HEK293 (cell line): ENCODE data around the gene THBD.

Experiments
- AEBP2 ChIP-seq: fragments of 450-650 bp; formaldehyde crosslinking; IDR thresholded peaks from 2 replicates; pipeline ENCODE4 v1.5.1; 2016; ENCODE audit warnings: missing biosample characterization, missing genetic modification characterization, borderline replicate concordance
- BCL11B ChIP-seq: fragments of 450-650 bp; formaldehyde crosslinking; IDR thresholded peaks from 2 replicates; pipeline ENCODE4 v1.5.1; 2016; ENCODE audit warnings: low read depth, missing biosample characterization, missing genetic modification characterization
- ELK4 ChIP-seq: IDR thresholded peaks from 2 replicates; pipeline ENCODE4 v1.6.1; 2011; ENCODE audit warnings: mild to moderate bottlenecking, low read depth, low read length, borderline replicate concordance
- KLF17 ChIP-seq: fragments of 450-650 bp; formaldehyde crosslinking; IDR thresholded peaks from 2 replicates; pipeline ENCODE4 v1.5.1; 2016; ENCODE audit warnings: missing biosample characterization, missing genetic modification characterization
- SP3 ChIP-seq: fragments of 450-650 bp; formaldehyde crosslinking; IDR thresholded peaks from 2 replicates; pipeline ENCODE4 v1.5.1; 2016; ENCODE audit warnings: missing biosample characterization, missing genetic modification characterization
- SP7 ChIP-seq: fragments of 450-650 bp; formaldehyde crosslinking; IDR thresholded peaks from 2 replicates; pipeline ENCODE4 v1.5.1; 2016; ENCODE audit warnings: missing biosample characterization, missing genetic modification characterization
- ZBTB17 ChIP-seq: fragments of 450-650 bp; formaldehyde crosslinking; IDR thresholded peaks from 2 replicates; pipeline ENCODE4 v1.5.1; 2016; ENCODE audit warnings: missing biosample characterization, missing genetic modification characterization
- ZNF184 ChIP-seq: fragments of 450-650 bp; IDR thresholded peaks from 2 replicates; pipeline ENCODE4 v1.5.1; 2018; ENCODE audit warnings: missing biosample characterization, mild to moderate bottlenecking, missing genetic modification characterization
- ZNF280C ChIP-seq: fragments of 450-650 bp; formaldehyde crosslinking; IDR thresholded peaks from 2 replicates; pipeline ENCODE4 v1.5.1; 2016; ENCODE audit warnings: missing biosample characterization, missing genetic modification characterization
- ZNF311 ChIP-seq: fragments of 450-650 bp; formaldehyde crosslinking; IDR thresholded peaks from 2 replicates; pipeline ENCODE4 v1.5.1; 2017; ENCODE audit warnings: missing biosample characterization, missing genetic modification characterization, borderline replicate concordance
- ZNF558 ChIP-seq: fragments of 450-650 bp; formaldehyde crosslinking; IDR thresholded peaks from 2 replicates; pipeline ENCODE4 v1.5.1; 2016; ENCODE audit warnings: missing biosample characterization, missing genetic modification characterization
- ZNF610 ChIP-seq: fragments of 450-650 bp; formaldehyde crosslinking; IDR thresholded peaks from 2 replicates; pipeline ENCODE4 v1.5.1; 2016; ENCODE audit warnings: missing biosample characterization, missing genetic modification characterization, borderline replicate concordance
- ZNF747 ChIP-seq: fragments of 450-650 bp; formaldehyde crosslinking; IDR thresholded peaks from 2 replicates; pipeline ENCODE4 v1.5.1; 2016; ENCODE audit warnings: missing biosample characterization, missing genetic modification characterization
- ZNF791 ChIP-seq: fragments of 450-650 bp; formaldehyde crosslinking; IDR thresholded peaks from 2 replicates; pipeline ENCODE4 v1.5.1; 2016; ENCODE audit warnings: missing biosample characterization, missing genetic modification characterization
- ZNF830 ChIP-seq: fragments of 450-650 bp; IDR thresholded peaks from 2 replicates; pipeline ENCODE4 v1.5.0; 2018; ENCODE audit warnings: missing biosample characterization, missing genetic modification characterization, low read depth, mild to moderate bottlenecking, moderate library complexity
- ZNF843 ChIP-seq: fragments of 450-650 bp; formaldehyde crosslinking; IDR thresholded peaks from 2 replicates; pipeline ENCODE4 v1.5.1; 2016; ENCODE audit warnings: missing biosample characterization, missing genetic modification characterization
- ZXDB ChIP-seq: fragments of 450-650 bp; formaldehyde crosslinking; IDR thresholded peaks from 2 replicates; pipeline ENCODE4 v1.5.1; 2016; ENCODE audit warnings: missing biosample characterization, missing genetic modification characterization
- TF ChIP-seq, protein P1 (sequence below): fragments of 450-650 bp; formaldehyde crosslinking; IDR thresholded peaks from 2 replicates; pipeline ENCODE4 v1.5.1; 2016; ENCODE audit warnings: missing biosample characterization, missing genetic modification characterization, low read depth
- TF ChIP-seq, protein P2 (sequence below): fragments of 450-650 bp; IDR thresholded peaks from 2 replicates; pipeline ENCODE4 v1.5.1; 2018; ENCODE audit warnings: missing biosample characterization, mild to moderate bottlenecking, missing genetic modification characterization

Gene THBD

GRCh38 chr20:23037017-23037481 lies 12.4 kb downstream of the THBD start (continued):
- TF ChIP-seq, protein P1, sequence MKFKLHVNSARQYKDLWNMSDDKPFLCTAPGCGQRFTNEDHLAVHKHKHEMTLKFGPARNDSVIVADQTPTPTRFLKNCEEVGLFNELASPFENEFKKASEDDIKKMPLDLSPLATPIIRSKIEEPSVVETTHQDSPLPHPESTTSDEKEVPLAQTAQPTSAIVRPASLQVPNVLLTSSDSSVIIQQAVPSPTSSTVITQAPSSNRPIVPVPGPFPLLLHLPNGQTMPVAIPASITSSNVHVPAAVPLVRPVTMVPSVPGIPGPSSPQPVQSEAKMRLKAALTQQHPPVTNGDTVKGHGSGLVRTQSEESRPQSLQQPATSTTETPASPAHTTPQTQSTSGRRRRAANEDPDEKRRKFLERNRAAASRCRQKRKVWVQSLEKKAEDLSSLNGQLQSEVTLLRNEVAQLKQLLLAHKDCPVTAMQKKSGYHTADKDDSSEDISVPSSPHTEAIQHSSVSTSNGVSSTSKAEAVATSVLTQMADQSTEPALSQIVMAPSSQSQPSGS (tag by site-specific recombination) = peak; percentile 64; the same call in 1 of the 2 replicates
- TF ChIP-seq KLF17 (tag by site-specific recombination) (peak; percentile 67; the same call in 1 of the 2 replicates), SP7 (tag by site-specific recombination) (peak; percentile 94), ZNF184 (tag by site-specific recombination) (peak; percentile 30; the same call in 1 of the 2 replicates), ZNF843 (tag by site-specific recombination) (peak; percentile 91), SP3 (tag by site-specific recombination) (no peak), ZNF610 (tag by site-specific recombination) (0 out of 2 replicates have a peak, but pooled peaks have one; percentile 36), ZNF558 (tag by site-specific recombination) (peak; percentile 66; the same call in 1 of the 2 replicates), AEBP2 (no peak), ZNF280C (tag by site-specific recombination) (no peak), BCL11B (tag by site-specific recombination) (no peak), ZNF830 (tag by site-specific recombination) (no peak), ZBTB17 (tag by site-specific recombination) (no peak), ZNF791 (tag by site-specific recombination) (no peak), ZNF747 (no peak), ZXDB (peak; percentile 46; the same call in 1 of the 2 replicates), ELK4 (no peak), ZNF311 (no peak)
- TF ChIP-seq, protein P2, sequence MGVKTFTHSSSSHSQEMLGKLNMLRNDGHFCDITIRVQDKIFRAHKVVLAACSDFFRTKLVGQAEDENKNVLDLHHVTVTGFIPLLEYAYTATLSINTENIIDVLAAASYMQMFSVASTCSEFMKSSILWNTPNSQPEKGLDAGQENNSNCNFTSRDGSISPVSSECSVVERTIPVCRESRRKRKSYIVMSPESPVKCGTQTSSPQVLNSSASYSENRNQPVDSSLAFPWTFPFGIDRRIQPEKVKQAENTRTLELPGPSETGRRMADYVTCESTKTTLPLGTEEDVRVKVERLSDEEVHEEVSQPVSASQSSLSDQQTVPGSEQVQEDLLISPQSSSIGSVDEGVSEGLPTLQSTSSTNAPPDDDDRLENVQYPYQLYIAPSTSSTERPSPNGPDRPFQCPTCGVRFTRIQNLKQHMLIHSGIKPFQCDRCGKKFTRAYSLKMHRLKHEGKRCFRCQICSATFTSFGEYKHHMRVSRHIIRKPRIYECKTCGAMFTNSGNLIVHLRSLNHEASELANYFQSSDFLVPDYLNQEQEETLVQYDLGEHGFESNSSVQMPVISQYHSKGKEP (tag by site-specific recombination) = 0 out of 2 replicates have a peak, but pooled peaks have one; percentile 36
- TF ChIP-seq, all 188 proteins: peak for 37
